Measurements from ENCODE around the gene CCL22. TPM values are rescaled to one million over a fixed set of nuclear protein-coding genes. Genes with fewer than 3 reads are reported as not detected.

Gene CCL22
- total and polyA plus RNA-seq, 2 experiments from 2014 or later = 0.19 TPM; not detected in 1

DNA sequence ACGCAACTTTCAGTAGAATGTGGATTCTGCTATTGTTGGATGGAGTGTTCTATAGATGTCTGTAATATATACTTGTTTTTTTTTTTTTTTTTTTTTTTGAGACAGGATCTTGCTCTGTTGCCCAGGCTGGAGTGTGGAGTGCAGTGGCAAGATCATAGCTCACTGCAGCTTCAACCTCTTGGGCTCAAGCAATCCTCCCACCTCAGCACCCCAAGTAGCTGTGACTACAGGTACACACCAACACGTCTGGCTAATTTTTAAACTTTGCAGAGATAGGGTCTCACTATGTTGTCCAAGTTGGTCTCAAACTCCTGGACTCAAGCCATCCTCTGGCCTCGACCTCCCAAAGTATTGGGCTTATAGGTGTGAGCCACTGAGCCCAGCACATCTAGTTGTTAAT is 27.2 kb upstream of the CCL22 start (continued):
- TF ChIP-seq, protein P1, sequence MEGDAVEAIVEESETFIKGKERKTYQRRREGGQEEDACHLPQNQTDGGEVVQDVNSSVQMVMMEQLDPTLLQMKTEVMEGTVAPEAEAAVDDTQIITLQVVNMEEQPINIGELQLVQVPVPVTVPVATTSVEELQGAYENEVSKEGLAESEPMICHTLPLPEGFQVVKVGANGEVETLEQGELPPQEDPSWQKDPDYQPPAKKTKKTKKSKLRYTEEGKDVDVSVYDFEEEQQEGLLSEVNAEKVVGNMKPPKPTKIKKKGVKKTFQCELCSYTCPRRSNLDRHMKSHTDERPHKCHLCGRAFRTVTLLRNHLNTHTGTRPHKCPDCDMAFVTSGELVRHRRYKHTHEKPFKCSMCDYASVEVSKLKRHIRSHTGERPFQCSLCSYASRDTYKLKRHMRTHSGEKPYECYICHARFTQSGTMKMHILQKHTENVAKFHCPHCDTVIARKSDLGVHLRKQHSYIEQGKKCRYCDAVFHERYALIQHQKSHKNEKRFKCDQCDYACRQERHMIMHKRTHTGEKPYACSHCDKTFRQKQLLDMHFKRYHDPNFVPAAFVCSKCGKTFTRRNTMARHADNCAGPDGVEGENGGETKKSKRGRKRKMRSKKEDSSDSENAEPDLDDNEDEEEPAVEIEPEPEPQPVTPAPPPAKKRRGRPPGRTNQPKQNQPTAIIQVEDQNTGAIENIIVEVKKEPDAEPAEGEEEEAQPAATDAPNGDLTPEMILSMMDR (conservative IDR thresholded peaks at IDR 0.05; ENCODE audit: low read depth in 2 of 2) = no peak
- TF ChIP-seq NANOG (IDR thresholded peaks at IDR 0.05; ENCODE audit: borderline replicate concordance) = no peak

DNA sequence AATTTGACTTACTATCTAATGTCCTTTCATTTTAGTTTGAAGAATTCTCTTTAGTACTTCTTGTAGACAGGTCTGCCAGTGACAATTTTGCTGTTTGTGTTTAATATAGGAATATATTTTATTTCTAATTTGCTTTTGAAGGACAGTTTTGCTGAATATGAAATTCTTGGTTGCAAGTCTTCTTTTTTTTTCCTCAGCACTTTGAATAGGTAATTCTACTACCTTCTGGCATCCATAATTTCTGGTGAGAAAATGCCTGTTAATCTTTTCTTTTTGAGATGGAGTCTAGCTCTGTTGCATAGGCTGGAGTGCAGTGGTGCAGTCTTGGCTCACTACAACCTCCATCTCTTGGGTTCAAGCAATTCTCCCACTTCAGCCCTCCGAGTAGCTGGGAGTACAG is 25.2 kb upstream of the CCL22 start:
- DNase-seq (ENCODE audit: low spot score) (no peak), ATAC-seq (no peak)
- Histone ChIP-seq H3K36me3 (ENCODE audit: insufficient read depth) (no peaks in the 10 kb centered on the region), H3K27ac (ENCODE audit: low read depth) (no peak overlapping the region), H2AFZ (no peak overlapping the region), H3K79me2 (replicated peaks; ENCODE audit: insufficient read depth) (no peaks in the 10 kb centered on the region), H3F3A (replicated peaks; ENCODE audit: low read depth) (no peaks in the 10 kb centered on the region), H4K20me1 (replicated peaks; ENCODE audit: insufficient read depth) (no peaks in the 10 kb centered on the region), H3K4me1 (ENCODE audit: insufficient read depth) (no peaks in the 10 kb centered on the region), H3K4me2 (no peak overlapping the region), H3K9me2 (ENCODE audit: insufficient read depth) (no peaks in the 10 kb centered on the region), H3K4me3 (no peak overlapping the region), H3K27me3 (ENCODE audit: insufficient read depth) (no peaks in the 10 kb centered on the region; the same call in 1 of the 2 replicates)
- no peak overlapping the region for H3K27ac Mint-ChIP-seq
- H3K4me1 Mint-ChIP-seq = no peaks in the 10 kb centered on the region
- no peaks in the 10 kb centered on the region for H3K27me3 Mint-ChIP-seq (ENCODE audit: insufficient read depth, low read depth, poor library complexity)
- H3K36me3 Mint-ChIP-seq (ENCODE audit: low read depth) = no peaks in the 10 kb centered on the region
- no peak overlapping the region for H3K4me3 Mint-ChIP-seq
- H3K9me3 Mint-ChIP-seq = peaks cover 3% of the 10 kb centered on the region; the same call in 1 of the 3 replicates
- TF ChIP-seq, protein P2, sequence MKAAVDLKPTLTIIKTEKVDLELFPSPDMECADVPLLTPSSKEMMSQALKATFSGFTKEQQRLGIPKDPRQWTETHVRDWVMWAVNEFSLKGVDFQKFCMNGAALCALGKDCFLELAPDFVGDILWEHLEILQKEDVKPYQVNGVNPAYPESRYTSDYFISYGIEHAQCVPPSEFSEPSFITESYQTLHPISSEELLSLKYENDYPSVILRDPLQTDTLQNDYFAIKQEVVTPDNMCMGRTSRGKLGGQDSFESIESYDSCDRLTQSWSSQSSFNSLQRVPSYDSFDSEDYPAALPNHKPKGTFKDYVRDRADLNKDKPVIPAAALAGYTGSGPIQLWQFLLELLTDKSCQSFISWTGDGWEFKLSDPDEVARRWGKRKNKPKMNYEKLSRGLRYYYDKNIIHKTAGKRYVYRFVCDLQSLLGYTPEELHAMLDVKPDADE (IDR thresholded peaks at IDR 0.05) = no peak
- TF ChIP-seq EZH2phosphoT487 (IDR thresholded peaks at IDR 0.05; ENCODE audit: unreplicated experiment) (no peak), EZH2 (IDR thresholded peaks at IDR 0.05; ENCODE audit: low read depth, unreplicated experiment) (no peak), STAT1 (IDR thresholded peaks at IDR 0.05; ENCODE audit: unreplicated experiment) (no peak), CREB1 (CRISPR knock-in tag; IDR thresholded peaks at IDR 0.05; ENCODE audit: low read depth) (no peak), POLR2AphosphoS5 (IDR thresholded peaks at IDR 0.05; ENCODE audit: low read depth) (no peak), NANOG (IDR thresholded peaks at IDR 0.05; ENCODE audit: borderline replicate concordance) (no peak), ZNF114 (CRISPR knock-in tag; IDR thresholded peaks at IDR 0.05) (no peak)
- TF ChIP-seq, protein P1 (conservative IDR thresholded peaks at IDR 0.05; ENCODE audit: low read depth in 2 of 2) = no peak
- TF ChIP-seq, protein P3, sequence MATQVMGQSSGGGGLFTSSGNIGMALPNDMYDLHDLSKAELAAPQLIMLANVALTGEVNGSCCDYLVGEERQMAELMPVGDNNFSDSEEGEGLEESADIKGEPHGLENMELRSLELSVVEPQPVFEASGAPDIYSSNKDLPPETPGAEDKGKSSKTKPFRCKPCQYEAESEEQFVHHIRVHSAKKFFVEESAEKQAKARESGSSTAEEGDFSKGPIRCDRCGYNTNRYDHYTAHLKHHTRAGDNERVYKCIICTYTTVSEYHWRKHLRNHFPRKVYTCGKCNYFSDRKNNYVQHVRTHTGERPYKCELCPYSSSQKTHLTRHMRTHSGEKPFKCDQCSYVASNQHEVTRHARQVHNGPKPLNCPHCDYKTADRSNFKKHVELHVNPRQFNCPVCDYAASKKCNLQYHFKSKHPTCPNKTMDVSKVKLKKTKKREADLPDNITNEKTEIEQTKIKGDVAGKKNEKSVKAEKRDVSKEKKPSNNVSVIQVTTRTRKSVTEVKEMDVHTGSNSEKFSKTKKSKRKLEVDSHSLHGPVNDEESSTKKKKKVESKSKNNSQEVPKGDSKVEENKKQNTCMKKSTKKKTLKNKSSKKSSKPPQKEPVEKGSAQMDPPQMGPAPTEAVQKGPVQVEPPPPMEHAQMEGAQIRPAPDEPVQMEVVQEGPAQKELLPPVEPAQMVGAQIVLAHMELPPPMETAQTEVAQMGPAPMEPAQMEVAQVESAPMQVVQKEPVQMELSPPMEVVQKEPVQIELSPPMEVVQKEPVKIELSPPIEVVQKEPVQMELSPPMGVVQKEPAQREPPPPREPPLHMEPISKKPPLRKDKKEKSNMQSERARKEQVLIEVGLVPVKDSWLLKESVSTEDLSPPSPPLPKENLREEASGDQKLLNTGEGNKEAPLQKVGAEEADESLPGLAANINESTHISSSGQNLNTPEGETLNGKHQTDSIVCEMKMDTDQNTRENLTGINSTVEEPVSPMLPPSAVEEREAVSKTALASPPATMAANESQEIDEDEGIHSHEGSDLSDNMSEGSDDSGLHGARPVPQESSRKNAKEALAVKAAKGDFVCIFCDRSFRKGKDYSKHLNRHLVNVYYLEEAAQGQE (IDR thresholded peaks at IDR 0.05; ENCODE audit: unreplicated experiment) = no peak

Measured in GM23338 (cell line).